Keratinocyte (primary cell): ENCODE results near the gene RPL27A. TPM values are rescaled to one million over a fixed set of nuclear protein-coding genes. Genes with fewer than 3 reads are reported as not detected.

Experiments
- DNase-seq: peaks from one replicate; pipeline ENCODE4 v3.0.0-alpha.2; 2011; ENCODE audit warnings: low read depth, missing footprints, low spot score
- FAIRE-seq: peaks from 2 replicates; lab custom pipeline; 2011; peaks lifted over from hg19 to GRCh38; lab: Jason Lieb, UNC
- H2AFZ ChIP-seq: 2 replicates; pipeline ENCODE4 v1.6.0; 2012; ENCODE audit warnings: low read length, control low read depth, inconsistent platforms; ENCODE audit not compliant: control insufficient read depth
- H3K27ac ChIP-seq: 2 replicates; pipeline ENCODE4 v1.5.1; 2011; ENCODE audit warnings: low read length; ENCODE audit not compliant: control insufficient read depth, insufficient read depth
- H3K27me3 ChIP-seq: 3 replicates; pipeline ENCODE4 v1.6.0; 2011; ENCODE audit warnings: low read length; ENCODE audit not compliant: control insufficient read depth, insufficient read depth; ENCODE audit errors: extremely low read depth
- H3K36me3 ChIP-seq, 2 experiments: 2 replicates in 1 of 2; 3 replicates in 1 of 2; pipeline ENCODE4 v1.5.1; 2011; ENCODE audit warnings: low read length in 2 of 2, mild to moderate bottlenecking in 1 of 2; ENCODE audit not compliant: control insufficient read depth in 2 of 2, insufficient read depth in 2 of 2; ENCODE audit errors: extremely low read depth in 1 of 2
- H3K4me1 ChIP-seq: 3 replicates; pipeline ENCODE4 v1.5.1; 2011; ENCODE audit warnings: low read length; ENCODE audit not compliant: control insufficient read depth, insufficient read depth; ENCODE audit errors: extremely low read depth
- H3K4me2 ChIP-seq: 3 replicates; pipeline ENCODE4 v1.6.0; 2011; ENCODE audit warnings: low read depth, low read length; ENCODE audit not compliant: control insufficient read depth, insufficient read depth; ENCODE audit errors: extremely low read depth
- H3K4me3 ChIP-seq, 3 experiments: fragments of 200-600 bp in 1 of 3; sonication (generic) in 1 of 3; 2 replicates in 2 of 3; 3 replicates in 1 of 3; pipeline ENCODE4 v1.5.1; 2011 to 2016; ENCODE audit warnings: low read length in 3 of 3, mild to moderate bottlenecking in 3 of 3, control low read depth in 2 of 3, inconsistent platforms in 1 of 3, low read depth in 1 of 3, mixed read lengths in 1 of 3, mixed run types in 1 of 3, moderate library complexity in 1 of 3; ENCODE audit not compliant: control insufficient read depth in 2 of 3, insufficient read depth in 2 of 3; ENCODE audit errors: extremely low read depth in 1 of 3
- H3K79me2 ChIP-seq: 2 replicates; pipeline ENCODE4 v1.6.0; 2012; ENCODE audit warnings: low read length; ENCODE audit not compliant: control insufficient read depth, insufficient read depth
- H3K9ac ChIP-seq: 3 replicates; pipeline ENCODE4 v1.6.0; 2011; ENCODE audit warnings: low read length; ENCODE audit not compliant: control insufficient read depth, insufficient read depth; ENCODE audit errors: extremely low read depth
- H3K9me1 ChIP-seq: 3 replicates; pipeline ENCODE4 v1.6.0; 2011; ENCODE audit warnings: low read length; ENCODE audit not compliant: control insufficient read depth, insufficient read depth; ENCODE audit errors: extremely low read depth
- H3K9me3 ChIP-seq: 2 replicates; pipeline ENCODE4 v1.5.1; 2012; ENCODE audit warnings: low read depth, low read length; ENCODE audit not compliant: control insufficient read depth
- H4K20me1 ChIP-seq: 3 replicates; pipeline ENCODE4 v1.6.0; 2011; ENCODE audit warnings: low read length; ENCODE audit not compliant: control insufficient read depth, insufficient read depth; ENCODE audit errors: extremely low read depth
- CTCF ChIP-seq, 3 experiments: IDR thresholded peaks in 1 of 3; conservative IDR thresholded peaks in 1 of 3; optimal IDR thresholded peaks in 1 of 3; 2 replicates in 2 of 3; 3 replicates in 1 of 3; pipeline versions ENCODE3 to v1.5.1; 2011; ENCODE audit warnings: low read length in 3 of 3, mild to moderate bottlenecking in 3 of 3, moderate library complexity in 2 of 3, control low read depth in 1 of 3, inconsistent platforms in 1 of 3; ENCODE audit not compliant: insufficient read depth in 2 of 3; ENCODE audit errors: extremely low read depth in 1 of 3
- EZH2 ChIP-seq: IDR thresholded peaks from one replicate; pipeline ENCODE4 v1.6.1; 2012; ENCODE audit warnings: inconsistent platforms, mild to moderate bottlenecking, low read length, moderate library complexity
- dilution Hi-C: fragments of 300-500 bp; cut with MboI; formaldehyde crosslinking; loops from one replicate; pipeline ENCODE4 v1.7.0; 2020; ENCODE audit warnings: low sequenced_read_pairs; ENCODE audit not compliant: extremely low pct_ligation_motif_present
- polyA plus RNA-seq, 5 experiments: library from polyadenylated mRNA; depleted of rRNA in 3 of 5; stranded (reverse) in 3 of 5; stranded (forward) in 1 of 5; unstranded in 1 of 5; fragments of >200 nt; gene quantifications; 1 replicate in 1 of 5; 2 replicates in 3 of 5; 3 replicates in 1 of 5; pipeline versions ENCODE4 v1.2.1 to v1.2.3, GENCODE V29; 2011 to 2012; ENCODE audit warnings: missing spikeins in 2 of 5, low read depth in 1 of 5, low replicate concordance in 1 of 5

RPL27A gene
- polyA plus RNA-seq, 1 donor (not counting 4 experiments of a cell fraction or from before 2014, with no cell fraction given), result 1,483 TPM

DNA sequence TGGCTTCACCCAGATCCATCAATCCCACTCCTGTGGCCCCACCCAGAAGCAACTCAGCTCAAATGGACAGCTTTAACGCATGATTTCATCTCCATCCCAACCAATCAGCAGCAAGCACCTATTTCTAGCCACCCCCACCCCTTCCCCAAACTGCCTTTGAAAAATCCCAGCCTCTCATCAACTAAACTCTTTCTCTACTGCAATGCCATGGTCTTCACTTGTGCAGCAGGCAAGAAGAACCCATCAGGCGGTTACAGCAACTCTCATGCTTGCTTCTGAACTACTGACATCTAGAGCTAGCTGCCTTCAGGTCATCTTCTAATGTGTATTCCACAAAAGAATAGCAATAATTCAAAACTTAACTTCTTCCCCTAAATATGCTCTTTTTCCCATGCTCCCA, 46.5 kb upstream of the RPL27A start:
- no peaks in the 10 kb centered on the region for H3K27me3 ChIP-seq
- FAIRE-seq (no peak), DNase-seq (no peak)
- no peak overlapping the region for H3K27ac ChIP-seq
- H4K20me1 ChIP-seq, result no peaks in the 10 kb centered on the region
- no peaks in the 10 kb centered on the region for H3K9me3 ChIP-seq
- H3K4me2 ChIP-seq, result no peak overlapping the region
- no peaks in the 10 kb centered on the region for H3K79me2 ChIP-seq
- dilution Hi-C loops, result no loop called here
- peaks cover 12 to 19% of the 10 kb centered on the region in 2 experiments for H3K36me3 ChIP-seq
- TF ChIP-seq CTCF (optimal IDR thresholded peaks at IDR 0.05 in 1 of 3, IDR thresholded peaks at IDR 0.05 in 1 of 3, conservative IDR thresholded peaks at IDR 0.05 in 1 of 3; ENCODE audit: extremely low read depth in 1 of 3, insufficient read depth in 2 of 3, low read length in 3 of 3) (no peak), EZH2 (no peak)
- no peak overlapping the region for H2AFZ ChIP-seq
- no peak overlapping the region for H3K4me3 ChIP-seq
- H3K9ac ChIP-seq, result no peak overlapping the region
- H3K9me1 ChIP-seq, result no peaks in the 10 kb centered on the region
- no peaks in the 10 kb centered on the region for H3K4me1 ChIP-seq

GRCh38 chr11:8638300-8638699, 44.3 kb upstream of the RPL27A start:
- Histone ChIP-seq H3K9ac (no peak overlapping the region), H3K9me3 (no peaks in the 10 kb centered on the region), H4K20me1 (no peaks in the 10 kb centered on the region), H3K4me2 (no peak overlapping the region), H3K4me3 (no peak overlapping the region), H3K36me3 (peaks cover 14 to 27% of the 10 kb centered on the region in 2 experiments), H3K4me1 (no peaks in the 10 kb centered on the region), H3K27ac (no peak overlapping the region), H3K27me3 (no peaks in the 10 kb centered on the region), H3K9me1 (no peaks in the 10 kb centered on the region), H3K79me2 (no peaks in the 10 kb centered on the region), H2AFZ (no peak overlapping the region)
- dilution Hi-C loops, result no loop called here
- DNase-seq (no peak), FAIRE-seq (no peak)
- no peak for TF ChIP-seq EZH2
- no peak for TF ChIP-seq CTCF (optimal IDR thresholded peaks at IDR 0.05 in 1 of 3, IDR thresholded peaks at IDR 0.05 in 1 of 3, conservative IDR thresholded peaks at IDR 0.05 in 1 of 3; ENCODE audit: extremely low read depth in 1 of 3, insufficient read depth in 2 of 3, low read length in 3 of 3)
